Measurements from ENCODE around the gene PRR30.
A peak's percentile ranks its signal among the peaks of the same experiment; 100 is the strongest.

PRR30 gene

GRCh38 chr2:27095745-27096651 is 43.2 kb downstream of the PRR30 start:
- peak; percentile 29 to 39 for DNase-seq

- no peak for DNase-seq
Measured at GRCh38 chr2:27095427-27095744, 43.8 kb downstream of the PRR30 start.

- DNase-seq: no peak
Measured at GRCh38 chr2:27094353-27094984, 44.7 kb downstream of the PRR30 start.

- DNase-seq: no peak
Measured at GRCh38 chr2:27093430-27094352, 45.5 kb downstream of the PRR30 start.

GRCh38 chr2:27092696-27093429 is 46.3 kb downstream of the PRR30 start:
- DNase-seq: no peak

- DNase-seq: no peak
Measured at GRCh38 chr2:27091746-27092695, 47.2 kb downstream of the PRR30 start.

GRCh38 chr2:27089111-27089954 is 49.9 kb downstream of the PRR30 start:
- no peak for DNase-seq

- no peak for DNase-seq
Measured at GRCh38 chr2:27088634-27089033, 50.6 kb downstream of the PRR30 start.

GRCh38 chr2:27087823-27088410 is 51.3 kb downstream of the PRR30 start:
- DNase-seq: no peak
